Measurements from ENCODE around the gene JAM2. TPM values are rescaled to one million over a fixed set of nuclear protein-coding genes. Genes with fewer than 3 reads are reported as not detected.
"Not testable (repeated sequence)": the region's sequence is repeated elsewhere in the genome, so short reads cannot be mapped to it uniquely, and the experiment has no call there.

Gene JAM2
- total RNA-seq, 1 donor from 2014 or later = 2.0 TPM

DNA sequence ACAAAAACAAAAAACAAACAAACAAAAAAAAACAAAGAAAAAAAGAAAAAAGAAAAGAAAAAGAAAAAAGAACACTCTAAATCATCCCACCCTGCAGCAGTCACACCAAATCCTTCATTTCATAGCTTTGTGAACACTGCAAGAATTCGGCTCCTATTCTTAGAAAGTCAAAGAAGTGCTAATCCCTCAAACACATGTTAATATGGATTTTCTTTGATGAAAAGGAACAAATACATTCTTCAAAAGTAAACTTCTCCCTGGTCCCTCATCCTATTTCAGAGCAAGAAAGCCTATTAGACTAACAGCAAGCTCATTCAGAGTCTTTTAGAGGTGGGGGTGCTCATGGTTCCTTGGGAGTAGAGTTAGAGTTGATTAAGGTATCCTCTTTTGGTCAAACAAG, 24.6 kb upstream of the JAM2 start:
- ATAC-seq (ENCODE audit: low read depth) = no peak
- no peak for DNase-seq
- CTCF ChIA-PET = no interaction called here

DNA sequence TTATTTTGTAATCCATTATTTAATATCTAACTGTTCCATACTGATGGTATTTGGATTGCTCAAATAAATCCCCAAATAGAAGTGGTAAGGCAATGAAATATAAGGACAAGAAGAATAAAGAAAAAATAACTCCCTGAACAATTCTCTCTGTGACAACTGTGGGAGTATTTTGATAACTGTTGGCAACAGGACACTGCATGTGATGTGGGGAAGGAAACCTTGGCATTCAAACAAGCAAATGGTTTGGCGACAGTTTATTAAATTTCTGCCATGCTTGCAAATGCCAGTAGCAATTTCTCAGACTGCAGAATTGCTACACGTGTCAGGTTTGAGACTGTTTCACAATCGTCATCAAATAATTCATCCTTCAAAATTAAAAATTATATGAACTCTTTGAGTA, 23.2 kb upstream of the JAM2 start:
- intact Hi-C loops (cut with micrococcal nuclease) = no loop called here
- Mint-ChIP-seq H3K9me3 (no peaks in the 10 kb centered on the region), H3K4me1 (no peaks in the 10 kb centered on the region), H3K36me3 (ENCODE audit: low read depth) (no peaks in the 10 kb centered on the region), H3K27ac (no peak overlapping the region), H3K27me3 (no peaks in the 10 kb centered on the region), H3K4me3 (no peak overlapping the region)
- CTCF ChIA-PET = no interaction called here
- TF ChIP-seq, protein P1, sequence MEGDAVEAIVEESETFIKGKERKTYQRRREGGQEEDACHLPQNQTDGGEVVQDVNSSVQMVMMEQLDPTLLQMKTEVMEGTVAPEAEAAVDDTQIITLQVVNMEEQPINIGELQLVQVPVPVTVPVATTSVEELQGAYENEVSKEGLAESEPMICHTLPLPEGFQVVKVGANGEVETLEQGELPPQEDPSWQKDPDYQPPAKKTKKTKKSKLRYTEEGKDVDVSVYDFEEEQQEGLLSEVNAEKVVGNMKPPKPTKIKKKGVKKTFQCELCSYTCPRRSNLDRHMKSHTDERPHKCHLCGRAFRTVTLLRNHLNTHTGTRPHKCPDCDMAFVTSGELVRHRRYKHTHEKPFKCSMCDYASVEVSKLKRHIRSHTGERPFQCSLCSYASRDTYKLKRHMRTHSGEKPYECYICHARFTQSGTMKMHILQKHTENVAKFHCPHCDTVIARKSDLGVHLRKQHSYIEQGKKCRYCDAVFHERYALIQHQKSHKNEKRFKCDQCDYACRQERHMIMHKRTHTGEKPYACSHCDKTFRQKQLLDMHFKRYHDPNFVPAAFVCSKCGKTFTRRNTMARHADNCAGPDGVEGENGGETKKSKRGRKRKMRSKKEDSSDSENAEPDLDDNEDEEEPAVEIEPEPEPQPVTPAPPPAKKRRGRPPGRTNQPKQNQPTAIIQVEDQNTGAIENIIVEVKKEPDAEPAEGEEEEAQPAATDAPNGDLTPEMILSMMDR (IDR thresholded peaks at IDR 0.05) = no peak
- POLR2A ChIA-PET = no interaction called here
- ATAC-seq (ENCODE audit: low read depth) = no peak
- DNase-seq = no peak

More for the DNA sequence above, 24.6 kb upstream of the JAM2 start:
- H3K27me3 Mint-ChIP-seq = no peaks in the 10 kb centered on the region
- H3K36me3 Mint-ChIP-seq (ENCODE audit: low read depth) = no peaks in the 10 kb centered on the region
- TF ChIP-seq, protein P1 (IDR thresholded peaks at IDR 0.05) = no peak
- no peak overlapping the region for H3K4me3 Mint-ChIP-seq
- POLR2A ChIA-PET = no interaction called here
- H3K4me1 Mint-ChIP-seq = no peaks in the 10 kb centered on the region
- H3K9me3 Mint-ChIP-seq = no peaks in the 10 kb centered on the region
- intact Hi-C loops (cut with micrococcal nuclease) = no loop called here
- H3K27ac Mint-ChIP-seq = no peak overlapping the region

DNA sequence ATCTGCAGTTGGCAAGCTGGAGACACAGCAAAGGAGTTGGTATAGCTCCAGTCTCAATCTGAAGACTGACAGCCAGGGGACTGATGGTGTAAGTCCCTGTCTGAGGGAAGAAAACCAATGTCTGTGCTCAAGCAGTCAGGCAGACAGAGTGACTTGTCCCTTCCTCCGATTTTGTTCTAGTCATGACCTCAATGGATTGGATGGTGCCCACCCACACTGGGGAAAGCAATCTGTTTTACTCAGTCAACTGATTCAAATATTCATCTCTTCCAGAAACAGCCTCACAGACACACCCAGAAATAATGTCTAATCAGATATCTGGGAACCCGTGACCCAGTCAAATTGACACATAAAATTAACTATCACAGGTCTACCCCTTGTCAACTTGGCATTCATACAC, 19.9 kb upstream of the JAM2 start:
- Mint-ChIP-seq H3K27ac (no peak overlapping the region), H3K9me3 (no peaks in the 10 kb centered on the region), H3K27me3 (no peaks in the 10 kb centered on the region), H3K36me3 (ENCODE audit: low read depth) (no peaks in the 10 kb centered on the region), H3K4me3 (no peak overlapping the region), H3K4me1 (no peaks in the 10 kb centered on the region)
- intact Hi-C loops (cut with micrococcal nuclease) = no loop called here
- TF ChIP-seq, protein P1 (IDR thresholded peaks at IDR 0.05) = no peak
- ChIA-PET POLR2A (no interaction called here), CTCF (no interaction called here)
- DNase-seq (no peak), ATAC-seq (ENCODE audit: low read depth) (no peak)

DNA sequence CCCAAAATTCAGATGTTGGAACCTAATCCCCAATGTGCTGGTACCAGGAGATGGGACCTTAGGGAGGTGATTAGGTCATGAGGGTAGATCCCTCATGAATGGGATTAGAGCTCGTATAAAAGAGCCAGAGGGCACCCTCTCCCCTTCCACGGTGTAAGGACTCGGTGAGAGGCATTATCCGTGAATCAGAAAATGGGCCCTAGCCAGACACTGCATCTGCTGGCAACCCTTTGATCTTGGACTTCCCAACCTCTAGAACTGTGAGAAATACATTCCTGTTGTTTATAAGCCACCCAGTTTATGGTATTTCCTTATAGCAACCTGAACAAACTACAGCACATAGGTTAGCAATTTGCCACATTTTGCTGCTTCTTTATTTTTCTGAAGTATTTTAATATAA, 14.5 kb upstream of the JAM2 start:
- H3K27ac Mint-ChIP-seq = no peak overlapping the region

DNA sequence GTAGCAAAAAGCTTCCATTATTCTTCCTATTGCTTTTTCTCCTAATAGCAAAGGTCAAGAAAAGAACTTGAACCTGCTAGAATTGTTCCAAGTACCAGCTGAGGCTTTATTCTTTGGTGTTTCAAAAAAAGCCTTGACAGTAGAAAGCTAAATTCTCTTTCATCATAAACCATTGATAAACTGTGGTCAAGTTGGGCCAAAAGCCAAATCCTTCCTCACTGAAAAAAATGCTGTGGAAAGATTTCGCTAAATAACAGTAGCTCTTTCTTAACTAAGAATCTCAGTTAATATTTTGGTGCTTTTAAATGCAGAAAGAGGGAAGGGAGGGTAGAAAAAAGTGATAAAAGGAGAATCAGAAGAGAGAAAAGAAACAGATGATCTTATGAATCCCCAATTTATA, 14.0 kb upstream of the JAM2 start:
- DNase-seq = no peak
- no peaks in the 10 kb centered on the region for H3K27me3 Mint-ChIP-seq
- ChIA-PET POLR2A (no interaction called here), CTCF (no interaction called here)
- TF ChIP-seq, protein P1 (IDR thresholded peaks at IDR 0.05) = no peak
- ATAC-seq (ENCODE audit: low read depth) = no peak
- H3K4me1 Mint-ChIP-seq = no peaks in the 10 kb centered on the region
- H3K36me3 Mint-ChIP-seq (ENCODE audit: low read depth) = no peaks in the 10 kb centered on the region
- H3K9me3 Mint-ChIP-seq = no peaks in the 10 kb centered on the region
- no peak overlapping the region for H3K4me3 Mint-ChIP-seq
- no peak overlapping the region for H3K27ac Mint-ChIP-seq
- intact Hi-C loops (cut with micrococcal nuclease) = no loop called here

More for the DNA sequence above, 14.5 kb upstream of the JAM2 start:
- ChIA-PET POLR2A (no interaction called here), CTCF (no interaction called here)
- DNase-seq (no peak), ATAC-seq (ENCODE audit: low read depth) (no peak)
- H3K27me3 Mint-ChIP-seq = no peaks in the 10 kb centered on the region
- H3K9me3 Mint-ChIP-seq = no peaks in the 10 kb centered on the region
- TF ChIP-seq, protein P1 (IDR thresholded peaks at IDR 0.05) = no peak
- intact Hi-C loops (cut with micrococcal nuclease) = no loop called here
- no peak overlapping the region for H3K4me3 Mint-ChIP-seq
- no peaks in the 10 kb centered on the region for H3K4me1 Mint-ChIP-seq
- no peaks in the 10 kb centered on the region for H3K36me3 Mint-ChIP-seq (ENCODE audit: low read depth)

DNA sequence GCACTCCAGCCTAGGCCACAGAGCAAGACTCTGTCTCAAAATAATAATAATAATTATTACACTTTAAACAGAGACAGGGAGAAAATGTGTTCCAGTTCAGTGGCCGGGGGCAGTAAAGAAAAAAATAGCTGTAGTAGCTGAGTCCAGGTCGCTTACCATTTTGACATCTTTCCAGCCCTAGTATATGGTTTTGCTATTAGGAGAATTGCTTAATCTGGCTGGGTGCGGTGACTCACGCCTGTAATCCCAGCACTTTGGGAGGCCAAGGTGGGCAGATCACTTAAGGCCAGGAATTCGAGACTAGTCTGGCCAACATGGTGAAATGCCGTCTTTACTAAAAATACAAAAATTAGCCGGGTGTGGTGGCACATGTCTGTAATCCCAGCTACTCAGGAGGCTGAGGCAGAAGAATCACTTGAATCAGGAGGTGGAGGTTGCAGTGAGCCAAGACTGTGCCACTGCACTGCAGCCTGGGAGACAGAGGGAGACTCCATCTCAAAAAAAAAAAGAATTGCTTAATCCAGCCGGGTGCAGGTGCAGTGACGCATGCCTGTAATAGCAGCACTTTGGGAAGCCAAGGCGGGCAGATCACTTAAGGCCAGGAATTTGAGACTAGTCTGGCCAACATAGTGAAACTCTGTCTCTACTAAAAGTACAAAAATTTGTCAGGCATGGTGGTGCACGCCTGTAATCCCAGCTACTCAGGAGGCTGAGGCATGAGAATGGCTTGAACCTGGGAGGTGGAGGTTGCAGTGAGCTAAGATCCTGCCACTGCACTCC, 13.1 kb upstream of the JAM2 start:
- H3K4me3 Mint-ChIP-seq; ATAC-seq (ENCODE audit: low read depth); H3K36me3 Mint-ChIP-seq (ENCODE audit: low read depth); H3K4me1 Mint-ChIP-seq; intact Hi-C loops (cut with micrococcal nuclease); CTCF ChIA-PET; H3K9me3 Mint-ChIP-seq; H3K27me3 Mint-ChIP-seq; H3K27ac Mint-ChIP-seq; POLR2A ChIA-PET; DNase-seq: not testable (repeated sequence)
